A673 (cell line): ENCODE results near the gene ZNF519. TPM values are rescaled to one million over a fixed set of nuclear protein-coding genes. Genes with fewer than 3 reads are reported as not detected.

ENCODE experiments used
- BruUV-seq: library from RNA; stranded (reverse); fragments of 400-500 nt; replicated peaks from 2 replicates; lab custom pipeline; 2021; lab: Mats Ljungman, UMichigan
- CTCF ChIA-PET: fragments of 300-600 bp; sonication (Branson Sonifier 250); formaldehyde crosslinking; loops from one replicate; lab custom pipeline; 2022; ENCODE audit warnings: antibody characterized with exemption; lab: Charles Lee
- POLR2A ChIA-PET: fragments of 300-600 bp; sonication (Branson Sonifier 250); formaldehyde crosslinking; loops from one replicate; lab custom pipeline; 2022; ENCODE audit warnings: antibody characterized with exemption; ENCODE audit not compliant: low non-redundant PET; lab: Charles Lee
- DNase-seq: peaks from one replicate; pipeline ENCODE4 v3.0.0-alpha.2; 2015; ENCODE audit warnings: low spot score
- H3K27ac ChIP-seq: fragments of 200-600 bp; sonication (generic); 2 replicates; pipeline ENCODE4 v1.5.1; 2016; ENCODE audit warnings: mixed run types, low read depth, mild to moderate bottlenecking, mixed read lengths, antibody characterized with exemption, low read length; ENCODE audit not compliant: poor library complexity, severe bottlenecking
- H3K27me3 ChIP-seq: fragments of 200-600 bp; sonication (generic); replicated peaks from 2 replicates; pipeline ENCODE4 v1.6.1; 2017; ENCODE audit warnings: mixed run types, low read depth, mild to moderate bottlenecking, mixed read lengths, antibody characterized with exemption, low read length; ENCODE audit not compliant: insufficient read depth, poor library complexity
- H3K36me3 ChIP-seq: fragments of 200-600 bp; sonication (generic); 2 replicates; pipeline ENCODE4 v1.6.1; 2016; ENCODE audit warnings: mixed run types, mild to moderate bottlenecking, mixed read lengths, antibody characterized with exemption, low read length; ENCODE audit not compliant: insufficient read depth, poor library complexity, severe bottlenecking
- H3K4me1 ChIP-seq: fragments of 200-600 bp; sonication (generic); 2 replicates; pipeline ENCODE4 v1.6.1; 2017; ENCODE audit warnings: mixed run types, mild to moderate bottlenecking, mixed read lengths, antibody characterized with exemption, low read length; ENCODE audit not compliant: insufficient read depth, poor library complexity, severe bottlenecking
- H3K4me3 ChIP-seq: fragments of 200-600 bp; sonication (generic); 2 replicates; pipeline ENCODE4 v1.5.1; 2016; ENCODE audit warnings: low read depth, mixed run types, mild to moderate bottlenecking, mixed read lengths, low read length; ENCODE audit not compliant: poor library complexity, severe bottlenecking
- H3K9me3 ChIP-seq: fragments of 200-600 bp; sonication (generic); 2 replicates; pipeline ENCODE4 v1.6.1; 2016; ENCODE audit warnings: mixed run types, low read depth, mild to moderate bottlenecking, mixed read lengths, antibody characterized with exemption, low read length; ENCODE audit not compliant: poor library complexity, severe bottlenecking
- CTCF ChIP-seq: fragments of 300-800, 200-600 bp; sonication (generic); conservative IDR thresholded peaks from 2 replicates; pipeline ENCODE4 v1.5.1; 2017; ENCODE audit warnings: low read depth, mild to moderate bottlenecking, antibody characterized with exemption, low read length, moderate library complexity, mixed read lengths
- EZH2 ChIP-seq: fragments of 200-600 bp; sonication (generic); IDR thresholded peaks from 2 replicates; pipeline ENCODE4 v1.6.1; 2017; ENCODE audit warnings: borderline replicate concordance, low read depth, mild to moderate bottlenecking, mixed read lengths, antibody characterized with exemption, low read length; ENCODE audit not compliant: poor library complexity, severe bottlenecking
- intact Hi-C: fragments of 100-400 bp; cut with micrococcal nuclease; formaldehyde crosslinking; loops from one replicate; pipeline ENCODE4 v1.10.0; 2022; ENCODE audit not compliant: unreplicated experiment
- total RNA-seq: library from RNA; stranded (reverse); gene quantifications from 2 replicates; pipeline ENCODE4 v1.2.3, GENCODE V29; 2021

ZNF519 gene
- total RNA-seq, 1 experiment from 2014 or later = 27.5 TPM

- intact Hi-C loops = no loop called here
- H3K27ac ChIP-seq = no peak overlapping the region
- CTCF ChIA-PET = no interaction called here
- POLR2A ChIA-PET = no interaction called here
- no peaks in the 10 kb centered on the region for H3K4me1 ChIP-seq
- no peak overlapping the region for H3K4me3 ChIP-seq
- no peaks in the 10 kb centered on the region for H3K27me3 ChIP-seq
- H3K9me3 ChIP-seq = no peaks in the 10 kb centered on the region
- no TSS peak for BruUV-seq
- no peaks in the 10 kb centered on the region for H3K36me3 ChIP-seq
- TF ChIP-seq CTCF (no peak), EZH2 (no peak)
- DNase-seq = no peak
Measured at GRCh38 chr18:14053661-14054060, 78.6 kb downstream of the ZNF519 start.

Other genes with a start within 250 kb of the ZNF519 start
- not detected in 2 replicates for gene MC2R, start 216.9 kb downstream of the ZNF519 start, total RNA-seq